H1 (cell line): ENCODE results near the gene GRK5. TPM values are rescaled to one million over a fixed set of nuclear protein-coding genes. Genes with fewer than 3 reads are reported as not detected.

ENCODE experiments used
- CTCF ChIA-PET: fragments of 300-600 bp; sonication (Branson Sonifier 250); formaldehyde crosslinking; loops from one replicate; lab custom pipeline; 2021; ENCODE audit not compliant: partially characterized antibody; lab: Charles Lee
- POLR2A ChIA-PET: fragments of 300-600 bp; sonication (Branson Sonifier 250); formaldehyde crosslinking; loops from one replicate; lab custom pipeline; 2021; ENCODE audit warnings: inconsistent platforms; ENCODE audit not compliant: partially characterized antibody; lab: Charles Lee
- DNase-seq, 2 experiments: peaks; one replicate each; pipeline versions ENCODE4 v3.0.0 to v3.0.0-alpha.2; 2010 to 2022; ENCODE audit warnings: low spot score in 2 of 2, low read depth in 1 of 2, mixed read lengths in 1 of 2
- FAIRE-seq: peaks from 2 replicates; lab custom pipeline; 2011; peaks lifted over from hg19 to GRCh38; lab: Jason Lieb, UNC
- H2AFZ ChIP-seq: 2 replicates; pipeline ENCODE4 v1.8.1; 2012; ENCODE audit warnings: low read length, inconsistent platforms
- H2AK5ac ChIP-seq: 2 replicates; pipeline ENCODE4 v1.6.1; 2013; ENCODE audit warnings: low read depth, low read length
- H2BK120ac ChIP-seq: replicated peaks from 2 replicates; pipeline ENCODE3; 2013; ENCODE audit warnings: low read depth, low read length, inconsistent platforms
- H2BK12ac ChIP-seq: 2 replicates; pipeline ENCODE4 v1.6.1; 2013; ENCODE audit warnings: low read depth, low read length
- H2BK15ac ChIP-seq: 2 replicates; pipeline ENCODE4 v1.6.1; 2013; ENCODE audit warnings: low read length
- H2BK20ac ChIP-seq: 2 replicates; pipeline ENCODE4 v1.6.1; 2013; ENCODE audit warnings: low read length
- H2BK5ac ChIP-seq: 2 replicates; pipeline ENCODE4 v1.6.1; 2013; ENCODE audit warnings: low read depth, low read length
- H3K14ac ChIP-seq: 2 replicates; pipeline ENCODE4 v1.6.1; 2013; ENCODE audit warnings: inconsistent platforms; ENCODE audit not compliant: insufficient read length
- H3K18ac ChIP-seq: 2 replicates; pipeline ENCODE4 v1.6.1; 2013; ENCODE audit warnings: low read length; ENCODE audit errors: extremely low read depth
- H3K23ac ChIP-seq: 2 replicates; pipeline ENCODE4 v1.6.1; 2013; ENCODE audit warnings: inconsistent platforms; ENCODE audit not compliant: insufficient read length
- H3K23me2 ChIP-seq: 2 replicates; pipeline ENCODE4 v1.6.1; 2013; ENCODE audit warnings: low read depth, low read length
- H3K27ac ChIP-seq: 2 replicates; pipeline ENCODE4 v1.6.1; 2011; ENCODE audit warnings: low read depth, low read length, inconsistent platforms
- H3K27me3 ChIP-seq, 4 experiments: replicated peaks in 1 of 4; 1 replicate in 1 of 4; 2 replicates in 3 of 4; pipeline versions ENCODE4 v1.6.1 to v1.8.1; 2011 to 2013; ENCODE audit warnings: low read length in 3 of 4, mild to moderate bottlenecking in 3 of 4, inconsistent platforms in 2 of 4, mixed read lengths in 2 of 4, moderate library complexity in 1 of 4; ENCODE audit not compliant: control insufficient read depth in 3 of 4, insufficient read depth in 3 of 4; ENCODE audit errors: extremely low read depth in 1 of 4
- H3K36me3 ChIP-seq, 4 experiments: 2 replicates each; pipeline versions ENCODE4 v1.6.1 to v1.8.1; 2011 to 2013; ENCODE audit warnings: mild to moderate bottlenecking in 4 of 4, low read length in 3 of 4, moderate library complexity in 2 of 4, control low read depth in 1 of 4, inconsistent platforms in 1 of 4; ENCODE audit not compliant: insufficient read depth in 4 of 4, control insufficient read depth in 2 of 4
- H3K4ac ChIP-seq: replicated peaks from 2 replicates; pipeline ENCODE3; 2013; ENCODE audit warnings: low read length, low read depth, mixed read lengths, inconsistent platforms; ENCODE audit not compliant: insufficient read length
- H3K4me1 ChIP-seq, 4 experiments: replicated peaks in 1 of 4; 1 replicate in 1 of 4; 2 replicates in 3 of 4; pipeline versions ENCODE4 v1.6.1 to v1.8.1; 2011 to 2013; ENCODE audit warnings: low read length in 3 of 4, inconsistent platforms in 2 of 4, mixed read lengths in 1 of 4; ENCODE audit not compliant: insufficient read depth in 4 of 4, control insufficient read depth in 3 of 4
- H3K4me2 ChIP-seq, 2 experiments: 2 replicates each; pipeline versions ENCODE4 v1.6.1 to v1.8.1; 2011 to 2013; ENCODE audit warnings: low read depth in 2 of 2, low read length in 2 of 2, control low read depth in 1 of 2, inconsistent platforms in 1 of 2, mild to moderate bottlenecking in 1 of 2; ENCODE audit not compliant: insufficient read depth in 1 of 2
- H3K4me3 ChIP-seq, 4 experiments: fragments of 200-600, 300-600 bp in 1 of 4; sonication (generic), shearing (Covaris generic), sonication (Bioruptor Twin) in 1 of 4; 2 replicates each; pipeline versions ENCODE4 v1.5.1 to v1.8.1; 2011 to 2016; ENCODE audit warnings: low read length in 4 of 4, low read depth in 3 of 4, control low read depth in 2 of 4, inconsistent platforms in 2 of 4, mild to moderate bottlenecking in 2 of 4, mixed read lengths in 1 of 4, moderate library complexity in 1 of 4; ENCODE audit not compliant: insufficient read depth in 2 of 4; ENCODE audit errors: extremely low read depth in 1 of 4
- H3K56ac ChIP-seq: replicated peaks from 2 replicates; pipeline ENCODE3; 2013; ENCODE audit warnings: low read depth, mild to moderate bottlenecking, mixed read lengths, low read length, inconsistent platforms; ENCODE audit not compliant: insufficient read length
- H3K79me1 ChIP-seq: 2 replicates; pipeline ENCODE4 v1.6.1; 2013; ENCODE audit warnings: low read depth, low read length, control low read depth
- H3K79me2 ChIP-seq, 2 experiments: 2 replicates each; pipeline versions ENCODE4 v1.6.1 to v1.8.1; 2012 to 2013; ENCODE audit warnings: low read length in 2 of 2, mild to moderate bottlenecking in 2 of 2, inconsistent platforms in 1 of 2; ENCODE audit not compliant: insufficient read depth in 2 of 2, control insufficient read depth in 1 of 2
- H3K9ac ChIP-seq, 4 experiments: replicated peaks in 1 of 4; 1 replicate in 1 of 4; 2 replicates in 3 of 4; pipeline versions ENCODE4 v1.6.1 to v1.8.1; 2011 to 2013; ENCODE audit warnings: low read depth in 3 of 4, low read length in 3 of 4, control low read depth in 2 of 4, mild to moderate bottlenecking in 2 of 4, moderate library complexity in 2 of 4, inconsistent platforms in 1 of 4; ENCODE audit errors: extremely low read depth in 1 of 4
- H3K9me3 ChIP-seq, 2 experiments: 2 replicates each; pipeline versions ENCODE4 v1.6.1 to v1.8.1; 2012 to 2013; ENCODE audit warnings: mild to moderate bottlenecking in 2 of 2, moderate library complexity in 2 of 2, control low read depth in 1 of 2, inconsistent platforms in 1 of 2, low read depth in 1 of 2, low read length in 1 of 2, mixed read lengths in 1 of 2; ENCODE audit not compliant: insufficient read depth in 2 of 2
- H4K20me1 ChIP-seq, 2 experiments: replicated peaks in 1 of 2; 2 replicates each; pipeline versions ENCODE3 to v1.8.1; 2011 to 2013; ENCODE audit warnings: inconsistent platforms in 2 of 2, low read length in 2 of 2, mild to moderate bottlenecking in 1 of 2; ENCODE audit not compliant: insufficient read depth in 2 of 2, control insufficient read depth in 1 of 2
- H4K5ac ChIP-seq: 2 replicates; pipeline ENCODE4 v1.6.1; 2013; ENCODE audit warnings: low read length, low read depth, mixed read lengths, inconsistent platforms; ENCODE audit not compliant: insufficient read length
- H4K8ac ChIP-seq: 2 replicates; pipeline ENCODE4 v1.8.0; 2013; ENCODE audit warnings: mild to moderate bottlenecking, moderate library complexity, low read length, inconsistent platforms; ENCODE audit not compliant: insufficient read depth; ENCODE audit errors: extremely low read depth
- H4K91ac ChIP-seq: replicated peaks from 2 replicates; pipeline ENCODE3; 2013; ENCODE audit warnings: low read length, mixed read lengths, inconsistent platforms; ENCODE audit not compliant: insufficient read length
- BACH1 ChIP-seq: IDR thresholded peaks from 2 replicates; pipeline ENCODE4 v1.6.1; 2012; ENCODE audit warnings: low read length, improper control_type of control experiment
- CREB1 ChIP-seq: IDR thresholded peaks from 2 replicates; pipeline ENCODE4 v1.6.1; 2012; ENCODE audit warnings: inconsistent platforms
- CTCF ChIP-seq, 3 experiments: IDR thresholded peaks; 1 replicate in 2 of 3; 2 replicates in 1 of 3; pipeline versions ENCODE4 v1.5.1 to v1.6.1; 2011; ENCODE audit warnings: low read length in 3 of 3, mild to moderate bottlenecking in 3 of 3, inconsistent platforms in 2 of 3, low read depth in 1 of 3, moderate library complexity in 1 of 3; ENCODE audit not compliant: insufficient read depth in 1 of 3; ENCODE audit errors: control extremely low read depth in 1 of 3
- EP300 ChIP-seq, 2 experiments: IDR thresholded peaks; 1 replicate in 1 of 2; 2 replicates in 1 of 2; pipeline ENCODE4 v1.6.1; 2011 to 2012; ENCODE audit warnings: low read depth in 2 of 2, low read length in 2 of 2, mild to moderate bottlenecking in 2 of 2, borderline replicate concordance in 1 of 2, inconsistent platforms in 1 of 2, moderate library complexity in 1 of 2
- FOSL1 ChIP-seq: IDR thresholded peaks from 2 replicates; pipeline ENCODE4 v1.6.1; 2011; ENCODE audit warnings: mild to moderate bottlenecking, low read depth, low read length, moderate library complexity; ENCODE audit not compliant: insufficient read depth
- PHF8 ChIP-seq: fragments of 200-600 bp; sonication (generic); conservative IDR thresholded peaks from 2 replicates; pipeline ENCODE4 v1.7.1; 2012; ENCODE audit warnings: low read depth, mild to moderate bottlenecking, inconsistent platforms, low read length, moderate library complexity
- RNF2 ChIP-seq: fragments of 200-900, 300-1000 bp; sonication (generic); IDR thresholded peaks from 2 replicates; pipeline ENCODE4 v1.7.1; 2016; ENCODE audit warnings: borderline replicate concordance, low read depth, mild to moderate bottlenecking, antibody characterized with exemption, low read length; ENCODE audit not compliant: poor library complexity, severe bottlenecking; ENCODE audit errors: missing control alignments
- SP2 ChIP-seq: IDR thresholded peaks from 2 replicates; pipeline ENCODE4 v1.6.1; 2012; ENCODE audit warnings: mild to moderate bottlenecking, low read length, inconsistent platforms
- WGBS, 2 experiments: shearing (Covaris generic) in 1 of 2; methylation state at CpG; one replicate each; pipeline versions ENCODE4 v1.1.6 to v1.1.7; 2013 to 2015; ENCODE audit warnings: low lambda C conversion rate in 2 of 2, mixed read lengths in 2 of 2, inconsistent platforms in 1 of 2, low coverage in 1 of 2, missing lambda C conversion rate in 1 of 2; ENCODE audit not compliant: insufficient replicate concordance in 2 of 2, insufficient coverage in 1 of 2, insufficient read length in 1 of 2; ENCODE audit errors: extremely low coverage in 1 of 2, missing lambda C conversion rate in 1 of 2; 5-methylcytosine and 5-hydroxymethylcytosine counted together
- polyA plus RNA-seq, 7 experiments: library from polyadenylated mRNA; depleted of rRNA in 3 of 7; stranded (reverse) in 5 of 7; unstranded in 2 of 7; fragments of >200 nt in 5 of 7; fragments of 200-250 nt in 2 of 7; gene quantifications; 1 replicate in 5 of 7; 2 replicates in 1 of 7; 4 replicates in 1 of 7; pipeline versions ENCODE4 v1.2.1 to v1.2.3, GENCODE V29; 2011 to 2013; ENCODE audit warnings: missing spikeins in 2 of 7, mixed read lengths in 2 of 7
- total RNA-seq: library from RNA; stranded (reverse); fragmentation: NEBNext Ultra II Directional; extraction: Animal tissue kit (Norgen Biotek cat#: 25700); gene quantifications from 2 replicates; pipeline ENCODE4 v1.2.1, GENCODE V29; 2021

GRK5 gene
- total and polyA plus RNA-seq, 2 of the 8 experiments (the other 6 are each of a cell fraction or from before 2014, with no cell fraction given): 0.54 to 2.5 TPM

GRCh38 chr10:119415536-119416503 lies 208.4 kb downstream of the GRK5 start:
- H2BK20ac ChIP-seq: no peak overlapping the region
- H4K91ac ChIP-seq: no peak overlapping the region
- no peak overlapping the region for H2BK15ac ChIP-seq
- no peaks in the 10 kb centered on the region for H3K9me3 ChIP-seq
- no peak overlapping the region for H2BK5ac ChIP-seq
- no peak overlapping the region for H3K27ac ChIP-seq
- no peak overlapping the region for H4K5ac ChIP-seq
- CTCF ChIA-PET: interaction anchor here (0.6 to 16.5 kb wide), 19 partner anchors 10 to 225 kb away, joined by 3 to 272 read pairs (median 3); partner anchors contain the start of gene GRK5
- no peaks in the 10 kb centered on the region for H3K27me3 ChIP-seq
- H3K14ac ChIP-seq: no peak overlapping the region
- H3K4me1 ChIP-seq: peaks cover 0 to 4% (median 0%) of the 10 kb centered on the region in 4 experiments; a peak in 4 of 7 replicates
- WGBS, 2 experiments: 85% methylated on average over 21 of the region's 21 CpGs; no CpG with 5 or more reads in 1 of the 2 experiments
- H3K9ac ChIP-seq: no peak overlapping the region
- no peak overlapping the region for H3K4me3 ChIP-seq
- H2BK120ac ChIP-seq: no peak overlapping the region
- no peak overlapping the region for H3K4me2 ChIP-seq
- no peaks in the 10 kb centered on the region for H3K79me2 ChIP-seq
- no peak overlapping the region for H4K8ac ChIP-seq
- H3K23ac ChIP-seq: no peak overlapping the region
- H2AK5ac ChIP-seq: peak overlapping the region; percentile 32; the same call in 1 of the 2 replicates
- FAIRE-seq (no peak), DNase-seq (no peak)
- no peak overlapping the region for H3K56ac ChIP-seq
- H3K23me2 ChIP-seq: no peaks in the 10 kb centered on the region
- no peak overlapping the region for H2BK12ac ChIP-seq
- POLR2A ChIA-PET: no interaction called here
- H4K20me1 ChIP-seq: no peaks in the 10 kb centered on the region
- no peaks in the 10 kb centered on the region; a peak in 1 of 8 replicates for H3K36me3 ChIP-seq
- H2AFZ ChIP-seq: no peak overlapping the region
- H3K18ac ChIP-seq: no peak overlapping the region
- no peak overlapping the region for H3K4ac ChIP-seq
- no peaks in the 10 kb centered on the region for H3K79me1 ChIP-seq
- TF ChIP-seq FOSL1 (no peak), EP300 (IDR thresholded peaks at IDR 0.05; ENCODE audit: borderline replicate concordance in 1 of 2, low read depth in 2 of 2, low read length in 2 of 2) (no peak), RNF2 (no peak), BACH1 (no peak), CTCF (IDR thresholded peaks at IDR 0.05; ENCODE audit: control extremely low read depth in 1 of 3, insufficient read depth in 1 of 3, low read depth in 1 of 3, low read length in 3 of 3) (no peak), PHF8 (no peak), SP2 (no peak), CREB1 (no peak)
